SIG-M5 treated with dmso at 0.1 percent for 504 hours (cell line): Measurements from ENCODE around the gene NRIP1.

Experiments used
- DNase-seq: peaks from one replicate; lab custom pipeline; 2025; ENCODE audit not compliant: unreplicated experiment; lab: John Stamatoyannopoulos, UW

The NRIP1 gene, protein sequence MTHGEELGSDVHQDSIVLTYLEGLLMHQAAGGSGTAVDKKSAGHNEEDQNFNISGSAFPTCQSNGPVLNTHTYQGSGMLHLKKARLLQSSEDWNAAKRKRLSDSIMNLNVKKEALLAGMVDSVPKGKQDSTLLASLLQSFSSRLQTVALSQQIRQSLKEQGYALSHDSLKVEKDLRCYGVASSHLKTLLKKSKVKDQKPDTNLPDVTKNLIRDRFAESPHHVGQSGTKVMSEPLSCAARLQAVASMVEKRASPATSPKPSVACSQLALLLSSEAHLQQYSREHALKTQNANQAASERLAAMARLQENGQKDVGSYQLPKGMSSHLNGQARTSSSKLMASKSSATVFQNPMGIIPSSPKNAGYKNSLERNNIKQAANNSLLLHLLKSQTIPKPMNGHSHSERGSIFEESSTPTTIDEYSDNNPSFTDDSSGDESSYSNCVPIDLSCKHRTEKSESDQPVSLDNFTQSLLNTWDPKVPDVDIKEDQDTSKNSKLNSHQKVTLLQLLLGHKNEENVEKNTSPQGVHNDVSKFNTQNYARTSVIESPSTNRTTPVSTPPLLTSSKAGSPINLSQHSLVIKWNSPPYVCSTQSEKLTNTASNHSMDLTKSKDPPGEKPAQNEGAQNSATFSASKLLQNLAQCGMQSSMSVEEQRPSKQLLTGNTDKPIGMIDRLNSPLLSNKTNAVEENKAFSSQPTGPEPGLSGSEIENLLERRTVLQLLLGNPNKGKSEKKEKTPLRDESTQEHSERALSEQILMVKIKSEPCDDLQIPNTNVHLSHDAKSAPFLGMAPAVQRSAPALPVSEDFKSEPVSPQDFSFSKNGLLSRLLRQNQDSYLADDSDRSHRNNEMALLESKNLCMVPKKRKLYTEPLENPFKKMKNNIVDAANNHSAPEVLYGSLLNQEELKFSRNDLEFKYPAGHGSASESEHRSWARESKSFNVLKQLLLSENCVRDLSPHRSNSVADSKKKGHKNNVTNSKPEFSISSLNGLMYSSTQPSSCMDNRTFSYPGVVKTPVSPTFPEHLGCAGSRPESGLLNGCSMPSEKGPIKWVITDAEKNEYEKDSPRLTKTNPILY (N-terminal part only)

DNA sequence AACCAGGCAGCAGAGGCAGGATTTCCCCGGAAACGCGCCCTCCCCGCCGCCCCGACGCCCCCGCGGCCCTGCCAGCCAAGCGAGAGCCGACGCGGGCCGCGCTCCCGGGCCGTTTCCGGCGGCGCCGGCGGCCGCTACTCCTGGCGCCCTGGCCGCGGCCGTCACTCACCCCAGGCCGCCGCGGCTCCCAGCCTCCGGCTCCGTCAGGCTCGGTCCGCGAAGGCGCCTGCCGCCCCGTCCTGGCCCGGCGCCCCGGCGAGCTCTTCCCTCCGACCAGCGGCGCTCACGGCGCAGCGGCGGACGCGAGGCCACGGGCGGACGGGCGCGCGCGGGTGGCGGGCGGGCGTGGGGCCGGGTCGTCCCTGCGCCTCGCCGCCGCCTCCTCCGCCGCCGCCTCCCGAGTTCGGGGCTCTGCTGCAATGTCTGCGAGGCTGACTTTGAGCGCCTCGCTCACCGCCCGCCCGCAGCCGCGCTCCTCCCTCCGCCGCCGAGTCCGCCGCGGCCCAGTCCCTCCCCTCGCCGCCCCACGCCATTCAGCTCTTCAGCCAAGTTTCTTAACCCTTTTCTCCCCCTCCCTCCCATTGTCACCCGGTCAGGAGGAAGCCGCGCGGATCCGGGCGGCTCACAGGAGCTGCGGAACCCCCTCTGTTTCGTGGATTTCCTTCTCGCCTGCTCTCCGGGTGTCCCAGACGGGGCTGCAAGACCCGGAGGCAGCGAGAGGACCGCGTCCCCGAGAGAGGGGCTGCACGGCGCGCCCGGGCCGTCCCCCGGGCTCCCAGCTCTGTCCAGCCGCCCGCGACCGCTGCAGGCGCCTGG is at the start of gene NRIP1:
Gene NRIP1 (minus strand): TSS at position 425 of the 816 bp plus-strand sequence. CDS start 96,808 bp downstream, outside the sequence.
- DNase-seq = peak; percentile 88

DNA sequence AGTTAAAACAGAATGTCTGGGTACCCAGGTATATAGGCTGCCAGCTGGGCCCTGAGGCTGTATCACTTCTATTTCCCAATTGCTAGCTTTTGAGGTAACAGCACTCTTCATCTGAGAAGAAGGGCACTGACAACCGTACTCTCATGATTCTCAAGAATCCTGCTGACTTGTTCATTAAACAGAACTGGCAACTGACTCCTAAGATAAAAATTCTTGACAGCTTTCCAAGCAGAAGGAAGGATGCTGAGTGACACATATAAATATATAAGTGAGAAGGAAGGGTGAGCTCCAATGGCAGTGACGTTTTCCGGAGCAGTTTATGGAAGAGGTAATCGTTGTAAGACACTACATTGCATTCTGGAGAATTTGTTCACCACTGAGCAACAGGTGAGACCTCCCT is 48.1 kb upstream of the NRIP1 start:
- no peak for DNase-seq

DNA sequence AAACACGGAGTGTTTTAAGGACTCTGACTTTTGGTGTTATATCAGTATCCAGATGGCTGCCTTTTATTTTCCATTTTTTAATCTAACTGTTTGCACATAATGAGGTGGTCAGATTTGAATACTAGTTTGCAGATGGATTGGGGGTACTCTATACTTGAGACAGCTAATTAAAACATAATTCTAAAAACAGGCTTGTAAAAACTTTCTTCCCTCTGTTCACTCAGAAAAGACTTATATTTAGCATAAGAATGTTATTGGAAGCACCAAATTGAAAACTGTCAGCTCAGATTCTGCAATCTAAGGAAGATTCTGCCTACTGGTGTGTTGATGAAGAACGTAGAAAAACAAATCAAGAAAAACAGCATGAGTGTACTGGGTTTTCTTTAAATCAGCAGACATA is 44.0 kb upstream of the NRIP1 start:
- DNase-seq = no peak

DNA sequence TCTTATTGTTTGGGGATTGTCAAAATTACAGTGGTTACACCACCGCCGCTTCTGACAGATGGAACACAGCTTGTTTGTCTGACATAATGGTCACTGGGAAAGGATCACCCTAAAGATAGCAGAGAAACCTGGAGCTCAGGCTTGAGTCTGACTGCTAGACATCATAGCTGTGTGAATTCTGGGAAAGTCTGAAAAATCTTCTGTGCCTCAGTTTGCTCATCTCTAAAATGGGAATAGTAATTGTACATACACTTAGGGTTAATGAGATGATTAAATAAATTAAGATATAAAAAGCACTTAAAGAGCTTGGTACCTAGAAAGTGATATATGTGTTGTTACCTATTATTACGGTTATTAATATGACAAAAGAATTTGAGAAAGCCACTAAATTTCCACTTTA is 39.7 kb upstream of the NRIP1 start:
- DNase-seq = no peak

DNA sequence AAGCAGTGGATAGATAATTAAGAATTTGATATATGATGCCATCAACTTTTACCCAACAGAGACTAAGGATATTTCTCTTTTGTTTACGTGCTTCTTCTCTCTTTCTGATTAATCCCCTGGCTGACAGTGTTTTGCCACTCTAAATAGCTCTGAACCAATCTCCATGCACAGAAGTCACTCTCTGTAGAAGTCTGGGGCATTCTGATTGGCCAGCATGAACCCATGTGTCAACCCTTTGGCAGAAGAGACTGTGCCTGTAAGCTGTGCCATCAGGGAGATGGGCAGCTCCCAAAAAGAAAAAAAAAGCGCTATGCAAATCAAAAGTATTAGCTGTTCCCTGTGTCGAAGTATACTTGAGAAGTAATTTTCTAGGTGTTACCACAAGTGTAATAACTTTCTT is 34.1 kb upstream of the NRIP1 start:
- DNase-seq = no peak

DNA sequence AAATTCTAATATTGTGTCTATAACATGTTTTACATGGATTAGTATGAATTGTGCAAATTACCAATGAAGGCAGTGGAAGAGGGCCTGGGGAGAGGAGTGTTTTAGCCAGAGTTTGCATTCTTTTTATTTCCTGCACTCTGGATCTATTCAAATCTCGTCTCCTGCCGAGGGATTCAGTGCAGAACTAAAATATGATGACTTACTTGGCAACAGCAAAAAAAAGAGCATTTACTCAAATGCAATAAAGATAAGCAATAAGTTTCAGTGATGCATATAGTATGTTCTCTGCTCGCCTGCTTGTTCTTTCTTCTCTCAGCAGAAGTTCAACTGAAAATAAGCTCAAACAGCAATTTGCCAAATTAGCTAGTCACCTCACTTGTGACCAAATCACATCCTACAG is 33.4 kb upstream of the NRIP1 start:
- no peak for DNase-seq

DNA sequence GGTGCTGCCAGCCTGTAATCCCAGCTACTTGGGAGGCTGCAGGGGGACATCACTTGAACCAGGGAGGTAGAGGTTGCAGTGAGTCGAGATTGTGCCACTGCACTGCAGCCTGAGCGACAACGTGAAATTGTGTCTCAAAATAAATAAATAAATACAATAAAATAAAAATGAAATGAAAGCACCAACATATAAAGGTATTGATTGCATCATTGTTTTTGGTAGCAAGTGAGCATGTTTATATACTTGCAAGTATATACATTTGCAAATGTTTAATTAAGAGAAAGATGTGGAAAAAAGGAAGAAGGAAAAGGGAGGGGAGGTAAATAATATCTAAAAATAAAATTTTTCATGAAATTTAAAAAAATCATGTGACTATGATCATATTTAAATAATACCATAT is 32.8 kb upstream of the NRIP1 start:
- DNase-seq = no peak

DNA sequence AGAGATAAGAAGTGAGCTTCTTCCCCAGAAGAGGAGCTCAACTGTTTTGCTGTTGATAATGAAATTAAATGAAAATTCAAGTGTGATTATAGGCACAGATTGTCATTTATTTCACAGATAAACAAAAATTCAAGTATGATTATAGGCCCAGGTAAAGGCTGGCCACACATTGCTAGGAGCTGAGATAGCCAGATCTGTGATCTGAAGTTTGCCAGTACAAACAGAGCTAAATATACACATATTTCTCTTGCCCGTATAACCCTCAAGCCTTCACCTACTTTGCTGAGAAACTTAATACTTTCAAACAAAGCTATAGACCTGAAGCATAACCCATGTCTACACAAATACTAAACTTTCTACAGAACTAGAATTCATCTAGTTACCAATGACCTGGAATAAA is 31.3 kb upstream of the NRIP1 start:
- no peak for DNase-seq

DNA sequence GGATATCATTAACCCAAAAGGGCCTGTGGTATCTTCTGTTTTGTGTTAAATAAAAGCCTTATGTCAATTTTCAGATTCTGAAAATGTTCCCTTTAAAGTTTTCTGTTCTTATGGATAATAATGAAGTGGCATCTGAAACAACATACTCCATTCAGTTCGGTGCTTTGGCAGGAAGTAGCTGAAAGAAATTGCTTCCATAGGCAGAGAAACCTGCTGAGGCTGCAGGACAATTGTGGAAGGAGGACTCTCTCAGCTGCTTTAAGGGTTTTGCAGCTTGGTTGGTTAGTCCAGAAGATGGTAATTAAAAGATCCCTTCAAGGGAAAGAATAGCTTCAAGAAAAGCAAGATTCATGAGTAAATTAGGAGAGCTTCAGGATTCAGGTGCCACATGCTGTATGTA is 30.5 kb upstream of the NRIP1 start:
- DNase-seq = no peak

DNA sequence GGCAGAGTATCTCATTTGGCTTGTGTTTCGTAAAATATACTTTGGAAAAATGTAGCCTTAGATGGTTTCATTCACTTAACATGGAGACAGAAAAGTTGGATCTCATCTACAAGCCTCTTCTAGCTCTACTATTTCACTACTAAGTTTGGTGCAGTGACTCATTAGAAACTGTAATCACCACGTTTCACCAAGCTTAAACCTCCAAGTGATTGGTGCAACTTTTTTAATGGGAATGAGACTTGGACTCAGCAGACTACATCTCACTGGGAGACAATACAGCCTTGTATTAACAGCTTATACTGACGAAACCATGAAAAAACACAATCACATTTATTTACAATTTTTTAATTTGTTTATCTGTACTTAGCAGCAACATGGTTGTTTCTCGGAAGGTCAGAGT is 29.9 kb upstream of the NRIP1 start:
- no peak for DNase-seq

DNA sequence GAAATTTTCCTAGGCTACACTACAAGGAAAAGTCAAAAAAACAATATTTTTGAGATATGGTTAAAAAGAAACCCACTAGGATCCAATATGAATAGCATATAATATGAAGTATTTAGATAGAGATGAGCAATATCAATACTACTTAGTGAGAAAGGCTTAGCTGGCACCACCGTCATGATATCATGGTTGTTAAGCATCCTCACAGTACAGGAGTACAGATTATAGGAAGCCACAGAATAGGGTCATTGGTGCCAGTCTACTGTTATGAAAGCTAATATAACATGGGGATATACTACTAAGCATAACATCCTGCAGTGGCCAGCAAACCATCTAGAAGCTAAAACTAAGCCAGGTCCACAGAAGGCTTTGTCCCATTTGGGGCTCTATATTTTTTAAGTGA is 28.4 kb upstream of the NRIP1 start:
- no peak for DNase-seq

DNA sequence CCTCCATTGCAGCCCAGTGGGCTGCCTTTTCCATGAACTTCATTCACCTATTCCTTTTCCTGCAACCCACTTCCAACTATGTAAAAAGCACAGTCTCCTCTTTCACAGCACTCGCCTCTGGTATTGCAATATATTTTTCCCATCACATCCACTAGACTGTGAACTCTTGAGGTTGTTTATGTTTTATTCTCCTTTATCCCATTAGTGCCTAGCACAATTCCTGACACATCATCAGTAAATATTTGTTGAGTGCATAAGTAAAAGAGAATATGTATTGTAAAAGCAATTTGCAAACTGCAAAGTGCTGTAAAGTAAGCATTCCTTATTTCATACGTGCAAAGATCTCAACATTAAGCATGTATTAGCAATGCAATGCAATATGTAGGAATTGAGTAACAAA is 27.9 kb upstream of the NRIP1 start:
- DNase-seq = no peak

DNA sequence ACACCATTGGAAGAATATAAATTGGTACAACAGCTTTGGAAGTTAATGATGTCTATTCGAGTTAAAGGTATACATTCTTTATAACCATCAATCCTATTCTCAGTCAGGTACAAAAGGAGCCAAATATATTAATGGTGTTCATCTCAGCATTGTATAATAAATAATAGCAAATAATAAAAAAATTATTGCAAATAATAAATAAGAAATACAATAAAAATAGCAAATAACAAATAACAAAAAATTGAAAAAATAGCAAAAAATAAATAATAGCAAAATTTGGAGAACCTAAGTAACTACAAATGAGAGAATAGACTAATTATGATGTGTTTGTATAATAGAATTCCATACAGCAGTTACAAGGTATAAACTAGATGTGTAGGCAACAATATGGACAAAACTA is 25.6 kb upstream of the NRIP1 start:
- DNase-seq = no peak

DNA sequence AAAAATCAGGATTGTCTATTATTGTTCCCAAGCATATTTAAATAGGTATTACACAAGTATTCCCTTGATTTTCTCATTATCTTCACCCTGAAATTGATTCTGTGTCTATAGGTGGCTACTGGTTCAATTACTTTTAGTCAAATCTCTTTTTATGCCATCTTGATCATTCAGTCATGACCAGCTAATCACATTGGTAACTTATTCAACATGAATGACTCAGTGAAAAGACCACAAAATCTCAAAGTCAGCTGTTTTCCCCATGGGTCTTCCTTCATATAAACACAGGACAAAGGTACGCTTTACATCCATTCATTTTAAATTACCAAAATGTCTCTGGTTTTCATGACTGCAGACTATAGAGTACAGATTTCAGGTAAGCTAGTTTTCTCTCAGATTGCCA is 23.7 kb upstream of the NRIP1 start:
- DNase-seq = no peak

DNA sequence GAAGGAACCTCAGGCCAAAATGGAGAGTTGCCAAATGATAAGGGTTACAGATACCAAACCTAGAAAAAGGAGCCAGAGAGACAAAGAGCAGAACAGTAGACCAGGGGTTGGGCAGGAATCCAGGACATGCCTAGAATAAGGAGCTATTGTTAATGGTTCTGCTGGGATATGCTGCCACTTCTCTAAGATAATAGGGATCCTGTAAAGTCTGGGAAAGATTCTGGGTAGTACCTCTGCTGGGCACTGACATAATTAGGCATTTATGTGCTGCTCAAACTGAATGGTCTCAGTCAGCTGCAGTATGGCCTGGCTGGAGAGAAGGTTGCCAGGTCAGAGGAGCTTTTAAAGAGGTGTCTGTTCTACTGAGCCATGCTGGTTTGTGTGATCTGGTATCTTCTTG is 19.9 kb upstream of the NRIP1 start:
- no peak for DNase-seq

DNA sequence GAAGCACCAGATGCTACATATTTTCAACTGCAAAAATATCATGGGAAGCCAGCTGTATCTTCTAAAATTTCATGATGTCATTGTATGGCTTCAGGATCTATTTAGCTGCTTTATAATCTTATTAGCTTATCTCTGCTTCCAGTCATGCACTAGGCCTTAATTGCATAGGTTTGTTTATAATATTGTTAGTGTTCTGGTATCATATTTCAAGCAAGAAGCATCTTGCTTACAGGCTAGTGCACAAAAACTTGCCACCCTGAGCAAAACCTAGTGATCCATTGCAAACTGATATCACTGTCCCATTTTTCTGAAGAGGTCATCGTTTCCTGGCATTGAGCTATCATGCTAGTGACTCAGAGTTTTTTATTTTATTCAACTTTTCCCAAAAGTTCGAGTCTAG is 15.7 kb upstream of the NRIP1 start:
- DNase-seq = no peak

DNA sequence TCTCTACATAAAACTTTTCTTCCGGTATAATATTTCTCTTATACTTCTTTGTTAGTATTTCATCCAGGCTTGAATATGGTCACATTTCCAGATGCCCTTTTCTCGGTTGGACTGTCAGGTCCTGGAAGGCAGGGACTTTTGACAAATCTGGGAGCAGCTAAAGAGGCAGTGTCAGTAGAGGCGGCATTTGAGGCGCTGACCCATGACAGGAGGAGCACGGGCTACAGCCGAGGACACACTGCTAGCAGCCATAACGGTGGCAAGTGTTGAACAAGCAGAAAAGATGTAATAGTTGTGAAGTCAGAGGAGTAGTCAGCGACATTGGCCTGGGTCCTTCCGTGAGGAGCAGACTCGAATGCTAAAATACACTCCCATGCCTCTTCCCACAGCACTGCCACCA is 14.5 kb upstream of the NRIP1 start:
- DNase-seq = no peak

DNA sequence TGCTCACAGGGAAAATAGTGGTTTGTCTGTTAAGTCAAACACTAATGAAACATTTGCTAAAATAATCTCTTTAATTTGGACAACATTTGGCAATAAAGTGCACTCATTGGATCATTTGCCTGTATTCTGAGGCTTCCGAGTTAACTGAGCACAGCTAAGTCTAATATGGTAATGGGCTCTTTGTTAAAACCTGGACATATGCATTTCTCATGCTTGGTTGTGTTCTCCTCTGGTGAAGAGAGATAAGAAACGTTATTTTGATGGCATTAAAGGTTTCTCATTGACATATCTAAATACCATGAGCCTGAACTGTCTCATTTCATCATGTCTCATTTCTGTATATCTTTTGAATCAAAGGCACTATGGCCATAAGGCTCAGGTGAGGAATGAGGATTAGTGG is 13.4 kb upstream of the NRIP1 start:
- no peak for DNase-seq

DNA sequence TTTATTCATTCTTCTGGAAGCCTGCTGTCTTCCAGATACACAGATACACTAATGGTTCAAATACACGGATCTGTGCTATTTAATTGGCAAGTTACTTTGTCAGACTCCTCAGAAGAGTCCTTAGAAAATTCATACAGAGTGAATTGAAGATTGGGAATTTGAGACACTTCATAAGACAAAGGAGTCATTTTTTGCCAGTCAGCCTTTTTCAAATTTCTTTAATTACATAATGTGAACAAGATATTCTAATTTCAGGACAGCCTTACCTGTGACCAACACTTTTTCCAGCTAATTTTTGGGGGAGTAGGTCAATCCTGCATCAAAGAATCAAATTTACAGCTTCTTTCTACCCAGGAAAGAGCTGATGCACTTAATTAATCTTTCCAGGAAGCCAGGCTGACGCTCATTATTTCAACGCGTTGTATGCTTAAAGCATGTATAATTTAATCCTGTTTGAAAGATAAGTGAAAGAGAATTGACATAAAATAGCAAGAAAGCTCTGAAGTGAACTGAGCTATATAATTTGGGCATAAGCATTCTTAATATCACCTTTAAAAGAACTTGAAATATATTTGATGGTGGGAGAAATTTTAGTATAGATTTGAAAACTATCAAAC is 12.8 kb upstream of the NRIP1 start:
- DNase-seq = no peak

DNA sequence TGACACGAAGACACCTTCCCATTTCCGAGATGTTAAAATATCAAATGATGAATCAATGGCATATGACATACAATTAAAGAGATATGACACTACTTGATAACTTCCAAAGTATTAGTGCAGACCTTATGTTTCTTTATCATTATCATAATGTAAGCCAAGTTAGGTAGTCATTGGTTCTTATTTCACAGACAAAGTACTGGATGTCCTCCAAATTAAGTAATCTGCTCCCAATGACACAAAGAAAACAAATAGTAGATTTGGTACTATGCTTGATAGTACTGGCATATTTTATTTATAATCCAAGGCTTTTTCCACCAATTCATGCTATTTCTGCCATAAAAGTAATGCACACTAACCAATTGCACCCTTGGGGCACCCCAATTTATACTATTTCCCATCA is 11.9 kb upstream of the NRIP1 start:
- no peak for DNase-seq

DNA sequence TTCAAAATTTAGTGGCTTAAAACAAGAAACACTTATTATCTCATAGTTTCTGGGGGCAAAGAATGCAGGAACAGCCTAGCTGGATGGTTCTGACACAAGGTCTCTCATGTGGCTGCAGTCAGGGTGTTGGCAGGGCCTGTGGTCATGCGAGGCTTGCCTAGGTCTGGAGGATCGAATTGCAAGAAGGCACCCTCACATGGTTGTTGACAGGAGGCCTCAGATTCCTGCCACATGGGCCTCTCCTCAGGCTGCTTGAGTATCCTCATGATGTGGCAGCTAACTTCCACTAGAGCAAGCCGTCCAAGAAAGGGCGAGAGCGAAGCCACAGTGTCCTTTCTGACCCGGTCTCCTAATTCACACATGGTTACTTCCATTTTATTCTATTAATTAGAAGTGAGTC is 6.2 kb upstream of the NRIP1 start:
- DNase-seq = no peak
